ENCODE measurements around the gene AKT2.

The AKT2 gene

DNA sequence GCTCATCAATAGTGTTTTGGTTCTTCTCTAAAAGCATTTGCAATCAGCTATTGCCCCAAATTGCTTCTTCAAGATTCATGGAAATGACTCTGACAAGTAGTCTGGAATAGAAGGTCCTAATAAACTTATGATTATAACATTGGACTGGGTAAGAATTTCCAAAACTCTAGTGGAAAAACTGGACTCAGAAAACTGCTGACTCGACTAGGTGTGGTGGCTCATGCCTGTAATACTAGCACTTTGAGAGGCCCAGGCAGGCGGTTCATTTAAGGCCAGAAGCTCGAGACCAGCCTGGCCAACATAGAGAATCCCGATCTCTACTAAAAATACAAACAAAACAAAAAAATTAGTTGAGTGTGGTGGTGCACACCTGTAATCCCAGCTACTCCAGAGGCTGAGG is 15.5 kb upstream of the AKT2 start:
- no peak for DNase-seq (ENCODE audit: low read depth)

DNA sequence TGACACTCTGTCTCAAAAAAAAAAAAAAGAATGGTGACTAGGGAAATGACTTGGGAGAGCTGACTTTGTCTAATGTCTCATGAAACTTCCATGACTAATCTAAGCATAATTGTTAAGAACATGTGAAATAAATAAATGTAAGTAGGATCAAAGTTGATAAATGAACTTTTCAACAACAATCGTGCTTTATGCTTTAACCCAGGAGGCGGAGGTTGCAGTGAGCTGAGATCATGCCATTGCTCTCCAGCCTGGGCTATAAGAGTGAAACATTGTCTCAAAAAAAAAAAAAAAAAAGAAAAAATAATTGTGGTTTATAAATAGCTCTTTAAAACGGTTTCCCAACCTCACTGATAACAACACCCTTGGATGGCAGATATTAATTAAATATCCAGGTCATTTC is 12.9 kb upstream of the AKT2 start:
- DNase-seq (ENCODE audit: low read depth), result no peak

DNA sequence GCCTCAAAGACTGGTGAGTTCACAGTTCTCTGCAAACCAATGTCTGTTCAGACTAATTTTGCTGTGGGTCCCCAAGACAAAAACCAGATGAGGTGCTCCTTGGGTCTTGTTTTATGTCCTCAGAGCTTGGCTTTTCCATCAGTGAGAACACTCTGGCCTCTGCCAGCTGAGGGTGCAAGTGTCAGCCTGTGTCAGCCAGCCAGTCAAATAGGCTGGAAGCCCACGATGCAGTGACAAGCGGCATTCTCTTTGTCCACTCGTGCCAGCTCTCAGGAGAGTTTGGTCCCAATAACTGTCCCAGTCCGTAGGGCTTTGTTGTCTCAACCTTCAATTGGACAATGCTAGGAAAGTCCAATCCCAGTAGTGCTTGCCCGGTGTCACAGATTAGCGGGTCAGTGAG is 9.4 kb upstream of the AKT2 start:
- DNase-seq (ENCODE audit: low read depth), result no peak

DNA sequence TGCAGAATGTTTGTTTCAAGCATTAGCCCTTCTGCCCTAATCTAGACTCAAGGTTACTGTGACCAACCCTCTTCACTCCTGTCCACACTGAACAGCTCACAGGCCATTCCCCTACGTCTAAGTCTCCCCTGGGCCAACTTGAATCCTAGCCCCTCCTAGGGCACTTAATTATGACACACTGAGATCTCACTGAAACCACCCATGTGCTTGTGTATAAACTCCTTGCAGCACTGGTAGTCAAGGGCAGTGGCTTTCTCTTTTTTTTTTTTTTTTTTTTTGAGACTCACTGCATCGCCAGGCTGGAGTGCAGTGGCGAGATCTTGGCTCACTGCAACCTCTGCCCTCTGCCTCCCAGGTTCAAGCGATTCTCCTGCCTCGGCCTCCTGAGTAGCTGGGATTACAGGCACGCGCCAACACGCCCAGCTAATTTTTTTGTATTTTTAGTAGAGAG is 1.9 kb upstream of the AKT2 start:
- no peak for DNase-seq (ENCODE audit: low read depth)

DNA sequence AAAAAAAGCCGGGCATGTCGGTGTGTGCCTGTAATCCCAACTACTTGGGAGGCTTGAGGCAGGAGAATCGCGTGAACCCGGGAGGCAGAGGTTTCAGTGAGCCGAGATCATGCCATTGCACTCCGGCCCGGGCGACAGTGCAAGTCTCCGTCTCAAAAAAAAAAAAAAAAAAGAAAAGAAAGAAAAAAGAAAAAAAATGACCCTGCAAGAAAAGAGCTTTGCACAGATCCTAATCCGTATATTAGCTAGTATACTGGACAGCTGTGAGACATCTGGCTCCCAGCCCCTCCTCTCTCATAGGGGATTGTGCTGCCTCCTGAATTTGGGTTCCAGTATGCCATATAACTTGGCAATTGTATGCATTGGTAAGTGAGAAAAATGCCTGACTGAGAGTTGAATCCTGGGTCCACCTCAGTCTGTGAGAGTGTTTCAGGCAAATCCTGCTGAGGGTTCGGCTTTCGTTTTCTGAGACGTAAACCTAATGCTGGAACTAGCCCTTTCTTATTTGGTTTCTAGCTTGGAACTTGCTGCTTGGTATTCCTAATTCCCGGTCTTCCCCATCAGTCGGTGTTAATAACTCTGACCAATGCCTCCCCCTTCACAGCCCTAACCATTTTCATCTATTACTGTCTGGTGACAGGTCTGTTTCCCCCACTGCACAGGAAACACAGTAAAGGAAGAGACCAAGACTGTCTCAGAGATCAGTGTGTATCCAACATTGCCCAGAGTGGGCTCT is 1.3 kb upstream of the AKT2 start:
- DNase-seq (ENCODE audit: low read depth), result no peak

DNA sequence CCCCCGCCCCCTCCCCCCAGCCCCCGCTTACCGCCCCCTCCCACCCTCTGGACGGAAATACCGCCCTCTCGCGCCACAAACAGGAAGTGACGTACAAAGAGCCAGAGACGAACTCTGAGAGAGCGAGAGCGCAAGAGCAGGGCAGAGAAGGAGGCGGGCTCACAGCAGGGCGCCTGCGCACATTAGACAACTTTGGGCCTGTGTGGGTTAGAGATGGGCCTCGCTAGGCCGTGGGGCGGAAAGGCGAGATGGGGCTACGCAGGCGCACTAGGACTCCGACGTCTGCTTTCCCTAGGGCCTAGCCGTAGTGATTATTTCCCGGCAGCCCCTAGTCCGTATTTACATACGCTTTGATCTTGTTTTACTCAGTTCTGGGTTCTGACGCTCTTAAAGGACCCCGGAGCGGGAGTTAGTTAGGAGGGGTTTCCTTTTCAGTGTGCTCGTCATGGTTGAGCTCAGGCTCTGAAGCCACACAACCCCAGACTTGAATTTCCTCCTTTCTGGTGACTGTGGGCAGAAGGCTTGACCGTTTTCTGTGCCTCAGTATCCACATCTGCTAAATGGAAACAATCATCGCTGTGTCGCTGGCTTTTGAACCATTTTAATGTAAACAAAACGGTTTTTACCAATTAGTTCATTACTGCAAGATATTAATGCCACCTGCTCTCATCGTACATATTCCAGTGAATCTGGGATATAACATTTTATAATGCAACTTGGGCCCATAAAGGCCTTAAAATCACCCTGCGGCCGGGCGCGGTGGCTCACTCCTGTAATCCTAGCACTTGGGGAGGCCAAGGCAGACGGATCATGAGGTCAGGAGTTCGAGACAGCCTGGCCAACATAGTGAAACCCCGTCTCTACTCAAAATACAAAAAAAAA is 449 bp upstream of the AKT2 start:
- DNase-seq (ENCODE audit: low read depth), result peak; percentile 99

DNA sequence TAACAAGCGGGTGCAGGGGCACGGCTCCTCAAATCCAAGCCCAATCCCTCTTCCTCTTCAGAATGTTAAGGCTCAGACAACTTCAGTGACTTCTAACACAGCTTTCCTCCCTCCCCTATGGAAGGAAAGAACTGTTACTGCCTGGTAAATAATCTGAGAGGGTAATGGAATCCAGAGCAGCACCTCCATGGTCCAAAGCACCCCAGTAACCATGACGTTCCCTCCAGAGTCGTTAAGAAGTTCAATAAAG is 969 bp downstream of the AKT2 start:
- DNase-seq (ENCODE audit: low read depth), result no peak

DNA sequence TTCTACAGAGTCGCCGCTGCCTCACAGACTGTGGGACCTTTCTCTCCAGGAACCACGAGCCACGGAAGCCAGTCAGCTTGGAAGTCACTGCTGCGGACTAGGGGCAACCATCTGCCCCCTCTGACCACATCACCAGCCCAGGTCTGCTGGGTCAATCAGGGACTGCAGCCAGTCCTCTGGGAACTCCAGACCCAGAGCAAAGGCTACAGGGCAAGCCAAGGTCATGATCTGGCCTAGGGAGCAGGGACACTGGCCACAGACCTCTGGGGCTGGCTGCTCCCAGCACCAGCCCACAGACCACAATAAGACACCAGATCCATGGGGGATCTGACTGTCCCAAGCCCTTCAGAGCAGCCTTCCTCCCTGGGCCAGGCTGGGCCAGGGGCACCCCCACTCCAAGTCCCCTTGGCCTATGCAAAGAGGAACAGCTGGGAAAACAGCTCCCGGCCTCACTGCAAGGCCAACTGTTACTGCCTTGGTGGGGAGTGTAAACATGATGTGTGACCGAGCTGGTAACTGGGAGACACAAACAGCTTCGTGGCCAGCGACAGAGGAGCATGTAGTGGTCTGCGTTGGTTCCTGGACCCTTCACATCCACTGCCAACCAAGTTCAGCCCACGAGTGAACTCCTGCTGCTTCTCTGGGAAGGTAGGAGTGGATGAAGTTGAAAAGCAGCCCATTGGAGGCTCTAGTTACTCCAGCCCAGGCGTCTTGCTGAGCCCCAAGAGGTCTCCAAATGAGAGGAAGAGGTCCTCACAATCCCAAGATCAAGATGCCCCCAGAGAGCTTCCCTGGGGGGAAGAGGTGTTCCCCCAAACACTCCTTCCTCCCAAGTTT is 1.5 kb downstream of the AKT2 start:
- no peak for DNase-seq (ENCODE audit: low read depth)

DNA sequence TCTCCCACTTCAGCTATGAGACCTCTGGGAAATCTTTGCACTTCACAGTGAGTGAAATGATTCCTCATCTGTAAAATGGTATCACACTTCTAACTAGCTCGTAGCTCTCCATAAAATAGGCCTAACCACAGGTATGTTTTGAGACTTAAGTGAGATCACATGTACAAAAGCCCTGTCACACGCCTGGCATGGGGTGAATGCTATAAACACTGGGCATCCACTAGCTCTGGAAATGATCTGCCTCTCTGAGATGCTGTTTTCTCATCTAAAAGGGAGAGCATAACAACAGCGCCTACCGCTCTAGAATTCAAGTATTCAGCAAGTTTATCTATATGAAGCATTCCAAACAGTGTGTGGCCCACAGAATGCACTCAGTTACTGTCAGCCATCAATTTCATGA is 2.2 kb downstream of the AKT2 start:
- DNase-seq (ENCODE audit: low read depth), result no peak

DNA sequence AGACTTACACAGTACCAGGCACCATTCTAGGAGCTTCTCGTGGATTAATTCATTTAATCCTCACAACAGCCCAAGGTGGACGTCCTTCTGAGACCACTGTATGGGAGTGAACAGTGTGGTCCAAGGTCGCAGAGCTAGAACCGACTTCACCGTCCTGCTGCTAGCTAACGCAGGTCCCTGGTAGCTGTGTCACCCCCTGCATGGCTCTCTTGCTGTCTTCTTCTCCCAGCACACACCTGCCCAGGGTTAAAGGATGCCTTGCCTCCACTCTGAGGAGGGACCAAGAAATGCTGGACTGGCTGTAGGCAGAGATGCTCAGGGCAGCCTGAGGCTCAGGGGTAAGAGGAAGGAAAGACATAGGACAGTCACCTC is 3.0 kb downstream of the AKT2 start:
- no peak for DNase-seq (ENCODE audit: low read depth)

DNA sequence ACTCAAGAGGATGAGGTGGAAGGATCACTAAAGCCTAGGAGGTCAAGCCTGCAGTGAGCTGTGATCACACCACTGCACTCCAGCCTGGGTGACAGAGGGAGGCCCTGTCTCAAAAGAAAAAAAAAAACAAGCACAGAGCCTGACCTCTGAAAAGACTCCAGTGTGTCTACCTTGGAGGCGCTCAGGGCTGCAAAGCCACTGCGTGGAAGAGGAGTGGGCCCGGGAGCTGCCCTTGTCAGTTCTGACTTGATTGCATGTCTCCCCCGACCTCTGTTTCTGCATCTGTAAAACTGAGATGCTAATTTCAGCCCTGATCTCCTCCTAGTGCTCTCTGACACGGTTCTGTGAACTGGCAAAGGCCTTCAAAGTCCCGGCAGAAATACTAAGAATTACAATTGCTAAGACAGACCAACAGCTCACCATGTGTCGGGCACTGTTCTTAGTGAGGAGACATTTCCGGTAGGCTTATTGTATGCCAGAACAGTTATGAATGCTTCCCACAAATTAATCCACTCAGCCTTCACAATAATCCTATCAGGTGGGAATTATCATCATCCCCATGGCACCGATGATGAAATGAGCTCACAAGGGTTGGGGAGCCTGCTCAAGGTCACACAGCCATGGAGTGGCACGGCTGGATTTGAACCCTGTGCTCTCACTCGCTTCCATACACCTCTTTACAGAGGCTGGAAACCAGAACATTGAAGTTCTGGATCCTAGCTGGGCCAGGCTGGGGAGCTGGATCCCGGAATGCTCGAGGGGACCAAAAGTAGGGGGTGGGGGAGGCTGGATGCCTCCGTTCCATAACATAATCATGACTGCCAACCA is 3.5 kb downstream of the AKT2 start:
- no peak for DNase-seq (ENCODE audit: low read depth)

DNA sequence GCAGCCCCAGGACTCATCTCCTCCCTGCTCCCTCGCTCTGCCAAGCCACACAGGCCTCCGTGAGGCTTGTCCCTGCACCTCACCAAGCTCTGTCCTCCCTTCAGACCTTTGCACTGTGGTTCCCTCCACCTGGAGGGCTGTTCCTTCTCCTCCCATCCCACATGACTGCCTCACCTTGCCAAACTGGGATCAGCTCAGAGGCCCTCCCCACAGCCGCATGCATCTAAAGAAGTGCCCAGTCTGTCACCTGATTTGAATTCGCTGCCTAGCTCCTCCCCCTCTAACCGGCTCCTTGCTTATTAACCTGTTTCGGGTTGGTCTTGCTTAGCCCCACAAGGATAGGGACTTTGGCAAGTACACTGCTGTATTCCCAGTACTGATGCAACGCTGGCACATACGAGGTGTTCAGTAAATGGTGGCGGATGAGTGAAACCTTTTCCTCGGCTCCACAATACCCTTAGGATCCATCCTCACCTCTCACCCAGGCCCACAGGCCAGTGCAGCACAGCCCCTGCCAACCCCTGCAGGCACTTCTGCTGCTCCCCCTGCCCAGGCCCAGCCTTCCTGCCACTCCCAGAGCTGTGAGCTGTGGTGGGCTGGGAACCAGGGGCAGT is 4.4 kb downstream of the AKT2 start:
- DNase-seq (ENCODE audit: low read depth), result no peak

DNA sequence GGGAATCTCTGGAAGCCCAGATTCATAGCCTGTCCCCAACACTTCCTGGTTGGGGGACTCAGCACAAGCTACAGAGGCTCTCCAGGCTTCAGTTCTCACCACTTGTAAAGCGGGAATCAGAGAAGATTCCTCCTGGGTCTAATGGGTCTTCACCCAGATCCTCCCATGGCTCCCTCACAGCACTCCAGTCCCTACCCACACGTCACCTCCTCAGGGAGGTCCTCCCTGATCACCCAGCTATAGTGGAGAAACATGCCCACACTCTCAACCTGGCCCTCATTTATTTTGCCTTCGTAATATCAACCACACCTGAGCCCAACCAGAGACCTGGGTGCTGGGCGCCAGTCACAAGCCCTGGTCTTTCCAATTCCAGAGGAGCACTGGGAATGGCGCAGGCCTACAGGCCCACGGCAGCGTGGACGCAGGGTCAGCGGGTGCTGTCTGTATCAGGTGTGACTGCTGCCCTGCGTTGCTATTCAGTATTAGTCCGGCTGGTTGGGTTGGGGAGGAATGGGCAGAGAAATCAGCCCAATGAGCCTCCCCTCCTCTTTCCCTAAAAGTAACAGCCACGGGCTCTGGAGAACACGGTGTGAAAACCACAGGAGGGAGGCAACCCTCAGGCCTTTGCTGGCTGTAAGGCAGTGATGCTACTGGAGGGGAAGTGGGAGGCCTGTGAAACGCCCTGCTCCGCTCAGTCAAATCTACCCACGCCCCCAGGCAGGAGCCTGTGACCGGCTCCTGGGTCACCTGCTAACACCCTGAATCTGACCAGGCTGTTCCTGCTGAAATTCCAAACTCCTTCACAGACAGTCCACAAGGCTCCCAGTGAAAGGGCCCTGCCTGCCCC is 5.2 kb downstream of the AKT2 start:
- no peak for DNase-seq (ENCODE audit: low read depth)

DNA sequence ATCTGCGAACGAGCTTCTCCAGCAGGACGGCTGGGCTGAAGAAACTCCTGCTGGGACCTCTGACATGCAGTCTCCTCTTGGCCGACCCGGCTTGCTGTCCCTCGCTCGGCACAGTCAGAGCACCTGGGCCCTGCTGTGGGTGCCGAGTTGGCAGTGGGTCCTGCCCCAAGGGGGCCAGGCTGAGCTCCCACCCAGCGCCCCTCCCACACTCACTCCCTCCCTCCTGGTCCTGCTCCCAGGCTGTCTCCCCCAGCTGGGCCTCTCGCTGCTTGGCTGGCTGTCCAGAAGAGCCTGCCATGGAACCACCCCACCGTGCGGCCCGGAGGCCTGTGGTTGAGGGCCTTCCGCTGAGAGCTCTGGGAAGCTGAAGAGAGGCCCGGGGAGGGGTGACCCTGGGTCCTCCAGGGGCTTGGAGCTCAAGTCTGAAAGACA is 6.0 kb downstream of the AKT2 start:
- DNase-seq (ENCODE audit: low read depth), result no peak

DNA sequence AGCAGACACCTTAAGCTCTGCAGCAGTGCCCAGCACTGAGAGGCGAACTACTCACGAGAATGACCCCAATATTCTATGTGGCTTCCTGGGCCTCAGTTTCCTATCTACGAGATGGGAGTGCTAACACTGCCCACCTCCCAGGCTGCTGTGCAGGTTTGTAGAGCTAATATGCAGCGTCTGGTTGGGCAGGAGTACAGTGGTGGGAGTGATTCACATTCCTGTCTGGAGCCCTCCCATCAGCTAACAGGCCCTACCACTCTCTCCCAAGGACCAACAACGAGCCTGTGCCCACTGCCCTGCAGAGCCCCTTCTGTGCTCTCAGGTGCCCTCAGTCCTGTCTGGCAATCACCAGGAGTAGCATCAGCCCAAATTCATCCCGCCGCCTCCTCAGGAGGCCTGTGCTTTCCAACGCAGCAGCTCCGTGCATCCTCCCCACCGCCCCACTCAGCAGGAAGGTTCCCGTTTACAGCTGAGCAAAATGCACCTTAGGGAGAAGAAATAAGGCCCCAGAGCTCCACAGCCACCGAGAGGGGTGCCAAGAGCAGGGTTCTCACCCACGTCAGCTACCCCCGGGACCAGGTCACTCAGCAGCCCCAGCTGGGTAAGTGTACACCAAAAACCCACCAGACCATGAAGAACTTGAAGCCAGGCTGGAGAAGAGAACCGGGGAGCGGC is 6.6 kb downstream of the AKT2 start:
- DNase-seq (ENCODE audit: low read depth), result no peak

DNA sequence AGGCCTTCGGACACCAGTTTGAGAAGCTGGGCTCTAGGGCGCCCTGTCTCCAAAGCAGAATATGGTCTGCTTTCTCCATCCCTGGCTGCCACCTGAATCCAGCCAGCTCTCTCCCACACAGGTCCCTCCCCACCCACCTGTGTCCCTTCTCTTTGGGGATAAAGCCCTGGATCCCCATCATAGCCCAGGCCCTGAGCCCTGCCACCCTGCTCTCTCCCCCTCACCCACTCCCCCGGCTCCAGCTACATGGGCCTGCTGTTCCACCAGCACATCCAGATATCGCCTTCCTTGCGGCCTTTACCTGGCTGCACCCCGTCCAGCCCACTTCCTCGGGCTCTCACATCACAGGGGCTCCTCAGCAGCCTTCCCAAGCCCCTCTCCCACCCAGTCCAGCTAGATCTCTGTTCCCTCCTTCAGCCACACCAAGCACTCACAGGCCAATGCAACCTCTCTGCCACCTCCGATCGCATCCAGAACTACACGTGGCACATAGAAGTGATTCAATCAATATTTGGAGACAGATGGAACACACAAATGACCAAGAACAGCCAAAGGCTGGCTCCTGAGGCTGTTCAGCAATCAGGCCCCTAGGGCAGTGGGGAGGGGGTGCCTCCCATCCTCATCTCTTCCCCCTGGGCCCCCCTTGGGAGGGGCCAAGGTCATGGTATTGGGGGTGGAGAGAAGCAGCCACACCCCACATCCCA is 7.6 kb downstream of the AKT2 start:
- DNase-seq (ENCODE audit: low read depth), result no peak

DNA sequence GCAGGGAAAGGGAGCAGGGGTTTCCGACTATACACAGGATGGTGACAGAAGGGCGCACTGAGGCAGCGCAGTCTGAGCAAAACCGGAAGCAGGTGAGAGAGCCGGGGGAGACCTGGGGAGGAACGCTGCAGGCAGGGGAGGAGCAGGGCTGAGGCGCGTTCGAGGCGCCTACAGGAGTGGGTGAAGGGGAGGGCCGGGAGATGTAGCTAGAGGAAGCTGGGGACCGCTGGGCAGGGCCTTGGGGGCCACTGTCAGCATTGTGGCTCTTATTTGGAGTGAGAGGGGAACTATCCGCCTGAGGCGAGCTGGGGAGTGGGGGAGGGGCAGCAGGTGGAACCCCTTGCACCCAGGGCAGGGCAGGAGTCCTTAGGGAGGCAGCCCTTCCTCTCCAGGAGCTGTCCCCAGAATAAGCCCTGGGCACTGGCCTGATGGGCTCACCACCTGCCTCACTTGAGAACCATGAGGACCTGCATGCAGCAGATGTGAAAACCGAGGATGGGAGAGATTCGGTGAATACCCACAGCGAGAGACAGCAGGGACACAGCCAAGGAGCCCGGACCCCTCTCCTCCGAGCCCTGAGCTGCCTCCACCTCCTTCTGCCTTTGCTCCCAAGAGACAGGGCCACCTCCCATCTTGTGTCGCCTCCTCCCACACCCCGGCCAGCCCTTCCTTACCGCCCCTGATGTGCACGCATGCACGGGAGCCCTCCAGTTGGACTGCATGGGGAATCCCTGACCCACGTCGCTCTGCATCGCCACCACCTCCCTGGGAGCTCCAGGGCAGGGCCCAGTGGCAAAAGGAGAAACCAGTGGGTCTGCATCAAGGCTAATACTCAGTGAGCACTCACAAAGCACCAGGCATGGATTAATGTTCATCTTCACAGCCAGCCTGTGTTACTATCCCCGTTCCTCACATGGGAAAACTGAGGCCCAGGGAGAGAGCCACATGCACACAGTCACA is 10.3 kb downstream of the AKT2 start:
- peak; percentile 38 for DNase-seq (ENCODE audit: low read depth)

Data from CMK (cell line).